HepG2 (cell line): ENCODE measurements around the gene LAMA5. TPM values are rescaled to one million over a fixed set of nuclear protein-coding genes. Genes with fewer than 3 reads are reported as not detected.
A peak's percentile ranks its signal among the peaks of the same experiment; 100 is the strongest.

ENCODE experiments used
- ATAC-seq: fragments of 200-7000 bp; cut with Tn5 transposase; 3 replicates; pipeline ENCODE4 v1.9.1; 2020; ENCODE audit warnings: mild to moderate bottlenecking, moderate library complexity
- BruUV-seq: library from RNA; stranded (reverse); fragments of 400-500 nt; replicated peaks from 2 replicates; lab custom pipeline; 2021; lab: Mats Ljungman, UMichigan
- CTCF ChIA-PET: fragments of 300-600 bp; formaldehyde crosslinking; extraction: SDS; loops from one replicate; lab custom pipeline; 2021; ENCODE audit warnings: low total read pairs, inconsistent platforms, low intra/inter-chr PET ratio; lab: Yijun Ruan, JAX
- POLR2A ChIA-PET: fragments of 350-600 bp; sonication (Branson Sonifier 250); formaldehyde crosslinking; loops from one replicate; lab custom pipeline; 2020; ENCODE audit warnings: antibody characterized with exemption, inconsistent platforms; lab: Yijun Ruan, JAX
- DNase-seq: peaks from one replicate; pipeline ENCODE4 v3.0.0-alpha.2; 2015; ENCODE audit warnings: low spot score
- FAIRE-seq: peaks from 3 replicates; lab custom pipeline; 2011; peaks lifted over from hg19 to GRCh38; lab: Jason Lieb, UNC
- H2AFZ ChIP-seq: one replicate; pipeline ENCODE4 v1.6.1; 2011; ENCODE audit warnings: low read length, inconsistent platforms
- H3K27ac ChIP-seq: fragments of 300-600 bp; 3 replicates; pipeline ENCODE4 v1.8.0; 2011; ENCODE audit warnings: mixed run types, mild to moderate bottlenecking, mixed read lengths, low read length, inconsistent platforms; ENCODE audit not compliant: insufficient read depth; ENCODE audit errors: extremely low read length
- H3K27me3 ChIP-seq, 2 experiments: fragments of 200-600 bp in 1 of 2; 2 replicates in 1 of 2; 3 replicates in 1 of 2; pipeline versions ENCODE4 v1.6.0 to v1.8.0; 2011; ENCODE audit warnings: low read length in 2 of 2, mild to moderate bottlenecking in 2 of 2, moderate library complexity in 2 of 2, inconsistent platforms in 1 of 2; ENCODE audit not compliant: insufficient read depth in 2 of 2, control insufficient read depth in 1 of 2
- H3K36me3 ChIP-seq, 2 experiments: fragments of 200-600 bp in 1 of 2; replicated peaks in 1 of 2; 2 replicates in 1 of 2; 3 replicates in 1 of 2; pipeline versions ENCODE4 v1.5.1 to v1.8.0; 2011; ENCODE audit warnings: low read length in 2 of 2, inconsistent platforms in 1 of 2; ENCODE audit not compliant: insufficient read depth in 2 of 2, control insufficient read depth in 1 of 2
- H3K4me1 ChIP-seq: 2 replicates; pipeline ENCODE4 v1.5.1; 2012; ENCODE audit warnings: low read length, inconsistent platforms; ENCODE audit not compliant: insufficient read depth
- H3K4me2 ChIP-seq: 2 replicates; pipeline ENCODE4 v1.6.0; 2011; ENCODE audit warnings: low read depth, low read length, inconsistent platforms
- H3K4me3 ChIP-seq, 3 experiments: fragments of 200-600 bp in 1 of 3; sonication (generic), shearing (Covaris generic) in 1 of 3; replicated peaks in 1 of 3; 2 replicates each; pipeline ENCODE4 v1.5.1; 2011 to 2016; ENCODE audit warnings: low read length in 3 of 3, inconsistent platforms in 2 of 3, low read depth in 2 of 3, mild to moderate bottlenecking in 2 of 3, control low read depth in 1 of 3, mixed read lengths in 1 of 3; ENCODE audit not compliant: insufficient read depth in 1 of 3
- H3K79me2 ChIP-seq: one replicate; pipeline ENCODE4 v1.6.1; 2011; ENCODE audit warnings: low read length, inconsistent platforms; ENCODE audit not compliant: insufficient read depth
- H3K9ac ChIP-seq: 2 replicates; pipeline ENCODE4 v1.6.0; 2011; ENCODE audit warnings: mild to moderate bottlenecking, low read depth, low read length, inconsistent platforms; ENCODE audit not compliant: insufficient read depth
- H3K9me3 ChIP-seq: 2 replicates; pipeline ENCODE4 v1.5.1; 2012; ENCODE audit warnings: mild to moderate bottlenecking, low read length
- H4K20me1 ChIP-seq: 2 replicates; pipeline ENCODE4 v1.6.0; 2011; ENCODE audit warnings: inconsistent platforms, mild to moderate bottlenecking, low read length, moderate library complexity; ENCODE audit not compliant: insufficient read depth
- DNMT3B ChIP-seq: conservative IDR thresholded peaks from 2 replicates; pipeline ENCODE4 v1.6.1; 2016; ENCODE audit warnings: missing biosample characterization, control low read depth
- HOXA7 ChIP-seq: sonication (generic); formaldehyde crosslinking; IDR thresholded peaks from 2 replicates; pipeline ENCODE4 v1.8.1; 2022; ENCODE audit warnings: mild to moderate bottlenecking, missing genetic modification reagents, moderate library complexity
- IKZF1 ChIP-seq: fragments of 450-650 bp; IDR thresholded peaks from 2 replicates; pipeline ENCODE4 v1.7.1; 2016
- MAFK ChIP-seq, 2 experiments: IDR thresholded peaks in 1 of 2; conservative IDR thresholded peaks in 1 of 2; 2 replicates each; pipeline ENCODE4 v1.6.1; 2011; ENCODE audit warnings: improper control_type of control experiment in 2 of 2, low read length in 2 of 2
- MTA1 ChIP-seq: sonication (generic); formaldehyde crosslinking; IDR thresholded peaks from 2 replicates; pipeline ENCODE4 v1.4.0; 2020; ENCODE audit warnings: missing genetic modification reagents, mild to moderate bottlenecking, borderline replicate concordance
- MYNN ChIP-seq: sonication (generic); formaldehyde crosslinking; IDR thresholded peaks from 2 replicates; pipeline ENCODE4 v1.4.0; 2020; ENCODE audit warnings: mild to moderate bottlenecking, low read depth, missing genetic modification reagents
- RBM39 ChIP-seq: fragments of 200-400 bp; formaldehyde crosslinking; IDR thresholded peaks from one replicate; pipeline ENCODE4 v1.6.1; 2018; ENCODE audit warnings: antibody characterized with exemption, mild to moderate bottlenecking, low read depth, low read length; ENCODE audit not compliant: poor library complexity, severe bottlenecking
- SETDB1 ChIP-seq: sonication (generic); formaldehyde crosslinking; IDR thresholded peaks from 2 replicates; pipeline ENCODE4 v1.5.1; 2020; ENCODE audit warnings: missing genetic modification reagents, mild to moderate bottlenecking, borderline replicate concordance
- STAG1 ChIP-seq: sonication (generic); formaldehyde crosslinking; IDR thresholded peaks from 2 replicates; pipeline ENCODE4 v1.4.0; 2020; ENCODE audit warnings: missing genetic modification reagents
- ZFP36L2 ChIP-seq: sonication (generic); formaldehyde crosslinking; IDR thresholded peaks from 2 replicates; pipeline ENCODE4 v1.4.0; 2020; ENCODE audit warnings: missing genetic modification reagents
- ZNF20 ChIP-seq: sonication (generic); formaldehyde crosslinking; IDR thresholded peaks from 2 replicates; pipeline ENCODE4 v1.4.0; 2020; ENCODE audit warnings: mild to moderate bottlenecking, moderate library complexity, missing genetic modification reagents
- ZNF224 ChIP-seq: sonication (generic); formaldehyde crosslinking; IDR thresholded peaks from 2 replicates; pipeline ENCODE4 v1.5.0; 2020; ENCODE audit warnings: mild to moderate bottlenecking, missing genetic modification reagents
- ZNF747 ChIP-seq: sonication (generic); formaldehyde crosslinking; IDR thresholded peaks from 2 replicates; pipeline ENCODE4 v1.8.1; 2023; ENCODE audit warnings: missing genetic modification reagents, mild to moderate bottlenecking, borderline replicate concordance
- WGBS: methylation state at CpG from one replicate; pipeline ENCODE4 v1.1.6; 2017; ENCODE audit warnings: low lambda C conversion rate; 5-methylcytosine and 5-hydroxymethylcytosine counted together
- in situ Hi-C: cut with HindIII; loops from 2 replicates; pipeline ENCODE4 v1.10.0; 2017; ENCODE audit warnings: low pct_unique_long_range_greater_than_20kb; ENCODE audit not compliant: extremely low pct_ligation_motif_present
- intact Hi-C: fragments of 100-400 bp; cut with micrococcal nuclease; formaldehyde crosslinking; loops from one replicate; pipeline ENCODE4 v1.10.0; 2022; ENCODE audit not compliant: unreplicated experiment
- polyA plus RNA-seq, 8 experiments: library from polyadenylated mRNA; depleted of rRNA in 3 of 8; stranded (reverse) in 7 of 8; unstranded in 1 of 8; fragments of >200 nt; fragmentation: Illumina TruSeq in 4 of 8; extraction: Trizol in 4 of 8; gene quantifications; 2 replicates each; pipeline versions ENCODE4 v1.2.1 to v1.2.3, GENCODE V29; 2011 to 2016; ENCODE audit warnings: low read depth in 4 of 8, missing spikeins in 1 of 8, mixed read lengths in 1 of 8; ENCODE audit not compliant: insufficient read depth in 1 of 8
- total RNA-seq, 5 experiments: library from RNA; depleted of rRNA; stranded (reverse); fragments of >200 nt; fragmentation: Illumina TruSeq; extraction: Trizol; gene quantifications; 2 replicates each; pipeline ENCODE4 v1.2.3, GENCODE V29; 2016; ENCODE audit warnings: low read depth in 1 of 5
- TF ChIP-seq, protein P1 (sequence below): IDR thresholded peaks from 2 replicates; pipeline ENCODE4 v1.6.1; 2012; ENCODE audit warnings: low read depth, low read length, improper control_type of control experiment
- TF ChIP-seq, protein P2 (sequence below): sonication (generic); formaldehyde crosslinking; IDR thresholded peaks from 2 replicates; pipeline ENCODE4 v1.4.0; 2020; ENCODE audit warnings: missing genetic modification reagents, borderline replicate concordance
- TF ChIP-seq, protein P3 (sequence below): sonication (generic); formaldehyde crosslinking; conservative IDR thresholded peaks from 2 replicates; pipeline ENCODE4 v1.4.0; 2020; ENCODE audit warnings: mild to moderate bottlenecking, missing genetic modification reagents, moderate library complexity

LAMA5 gene
- total and polyA plus RNA-seq, 2 of the 13 experiments (the other 11 are each of a cell fraction or from before 2014, with no cell fraction given) = 21.0 to 44.7 TPM

DNA sequence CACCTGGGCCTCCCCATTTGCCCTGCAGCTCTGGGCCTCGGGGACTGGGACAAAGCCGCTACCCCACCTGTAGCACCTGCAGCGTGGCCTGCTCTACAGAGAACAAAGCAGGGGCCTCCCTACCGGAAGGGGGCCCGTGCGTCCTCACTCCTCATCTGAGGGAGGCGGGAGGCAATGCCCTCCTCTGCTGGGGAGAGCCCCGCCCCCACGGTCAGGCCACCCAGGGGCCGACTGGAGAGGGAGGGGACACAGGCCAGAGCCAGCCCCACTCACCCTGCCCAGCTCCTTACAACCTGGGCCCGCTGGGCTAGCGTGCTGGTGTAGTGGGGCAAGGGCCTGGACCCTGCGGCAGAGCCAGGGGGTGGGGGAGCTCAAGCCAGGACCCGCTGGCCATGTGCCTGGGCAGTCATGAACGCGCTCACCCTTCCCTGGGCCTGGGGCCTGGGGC is 8.0 kb downstream of the LAMA5 start:
- Histone ChIP-seq H3K27ac (no peak overlapping the region), H4K20me1 (peaks cover 28% of the 10 kb centered on the region; the same call in 1 of the 2 replicates), H3K9me3 (no peaks in the 10 kb centered on the region), H2AFZ (no peak overlapping the region), H3K4me2 (no peak overlapping the region), H3K79me2 (peaks cover 23% of the 10 kb centered on the region), H3K9ac (no peak overlapping the region), H3K4me3 (no peak overlapping the region), H3K4me1 (peaks cover 62% of the 10 kb centered on the region), H3K36me3 (peaks cover 32 to 33% of the 10 kb centered on the region in 2 experiments), H3K27me3 (no peaks in the 10 kb centered on the region)
- DNase-seq (no peak), ATAC-seq (no peak), FAIRE-seq (no peak)
- POLR2A ChIA-PET = interaction anchor here (5.1 kb wide), 1 partner anchor 9 kb away, joined by 78 read pairs; the partner anchor contains the start of gene LAMA5
- 94% methylated on average over 16 of the region's 16 CpGs for WGBS
- no TSS peak for BruUV-seq
- in situ Hi-C loops (no loop called here), intact Hi-C loops (no loop called here)
- CTCF ChIA-PET = no interaction called here
- TF ChIP-seq HOXA7 = no peak
- TF ChIP-seq SETDB1 = no peak
- TF ChIP-seq RBM39 = peak; percentile 8
- TF ChIP-seq MAFK (conservative IDR thresholded peaks at IDR 0.05 in 1 of 2, IDR thresholded peaks at IDR 0.05 in 1 of 2; ENCODE audit: low read length in 2 of 2) = no peak
- TF ChIP-seq, protein P1, sequence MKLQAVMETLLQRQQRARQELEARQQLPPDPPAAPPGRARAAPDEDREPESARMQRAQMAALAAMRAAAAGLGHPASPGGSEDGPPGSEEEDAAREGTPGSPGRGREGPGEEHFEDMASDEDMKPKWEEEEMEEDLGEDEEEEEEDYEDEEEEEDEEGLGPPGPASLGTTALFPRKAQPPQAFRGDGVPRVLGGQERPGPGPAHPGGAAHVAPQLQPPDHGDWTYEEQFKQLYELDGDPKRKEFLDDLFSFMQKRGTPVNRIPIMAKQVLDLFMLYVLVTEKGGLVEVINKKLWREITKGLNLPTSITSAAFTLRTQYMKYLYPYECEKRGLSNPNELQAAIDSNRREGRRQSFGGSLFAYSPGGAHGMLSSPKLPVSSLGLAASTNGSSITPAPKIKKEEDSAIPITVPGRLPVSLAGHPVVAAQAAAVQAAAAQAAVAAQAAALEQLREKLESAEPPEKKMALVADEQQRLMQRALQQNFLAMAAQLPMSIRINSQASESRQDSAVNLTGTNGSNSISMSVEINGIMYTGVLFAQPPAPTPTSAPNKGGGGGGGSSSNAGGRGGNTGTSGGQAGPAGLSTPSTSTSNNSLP = no peak
- TF ChIP-seq DNMT3B (CRISPR knock-in tag) = no peak
- 0 out of 2 replicates have a peak, but pooled peaks have one; percentile 14 for TF ChIP-seq MTA1 (CRISPR knock-in tag)
- TF ChIP-seq, protein P2, sequence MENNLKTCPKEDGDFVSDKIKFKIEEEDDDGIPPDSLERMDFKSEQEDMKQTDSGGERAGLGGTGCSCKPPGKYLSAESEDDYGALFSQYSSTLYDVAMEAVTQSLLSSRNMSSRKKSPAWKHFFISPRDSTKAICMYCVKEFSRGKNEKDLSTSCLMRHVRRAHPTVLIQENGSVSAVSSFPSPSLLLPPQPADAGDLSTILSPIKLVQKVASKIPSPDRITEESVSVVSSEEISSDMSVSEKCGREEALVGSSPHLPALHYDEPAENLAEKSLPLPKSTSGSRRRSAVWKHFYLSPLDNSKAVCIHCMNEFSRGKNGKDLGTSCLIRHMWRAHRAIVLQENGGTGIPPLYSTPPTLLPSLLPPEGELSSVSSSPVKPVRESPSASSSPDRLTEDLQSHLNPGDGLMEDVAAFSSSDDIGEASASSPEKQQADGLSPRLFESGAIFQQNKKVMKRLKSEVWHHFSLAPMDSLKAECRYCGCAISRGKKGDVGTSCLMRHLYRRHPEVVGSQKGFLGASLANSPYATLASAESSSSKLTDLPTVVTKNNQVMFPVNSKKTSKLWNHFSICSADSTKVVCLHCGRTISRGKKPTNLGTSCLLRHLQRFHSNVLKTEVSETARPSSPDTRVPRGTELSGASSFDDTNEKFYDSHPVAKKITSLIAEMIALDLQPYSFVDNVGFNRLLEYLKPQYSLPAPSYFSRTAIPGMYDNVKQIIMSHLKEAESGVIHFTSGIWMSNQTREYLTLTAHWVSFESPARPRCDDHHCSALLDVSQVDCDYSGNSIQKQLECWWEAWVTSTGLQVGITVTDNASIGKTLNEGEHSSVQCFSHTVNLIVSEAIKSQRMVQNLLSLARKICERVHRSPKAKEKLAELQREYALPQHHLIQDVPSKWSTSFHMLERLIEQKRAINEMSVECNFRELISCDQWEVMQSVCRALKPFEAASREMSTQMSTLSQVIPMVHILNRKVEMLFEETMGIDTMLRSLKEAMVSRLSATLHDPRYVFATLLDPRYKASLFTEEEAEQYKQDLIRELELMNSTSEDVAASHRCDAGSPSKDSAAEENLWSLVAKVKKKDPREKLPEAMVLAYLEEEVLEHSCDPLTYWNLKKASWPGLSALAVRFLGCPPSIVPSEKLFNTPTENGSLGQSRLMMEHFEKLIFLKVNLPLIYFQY = no peak
- TF ChIP-seq, protein P3, sequence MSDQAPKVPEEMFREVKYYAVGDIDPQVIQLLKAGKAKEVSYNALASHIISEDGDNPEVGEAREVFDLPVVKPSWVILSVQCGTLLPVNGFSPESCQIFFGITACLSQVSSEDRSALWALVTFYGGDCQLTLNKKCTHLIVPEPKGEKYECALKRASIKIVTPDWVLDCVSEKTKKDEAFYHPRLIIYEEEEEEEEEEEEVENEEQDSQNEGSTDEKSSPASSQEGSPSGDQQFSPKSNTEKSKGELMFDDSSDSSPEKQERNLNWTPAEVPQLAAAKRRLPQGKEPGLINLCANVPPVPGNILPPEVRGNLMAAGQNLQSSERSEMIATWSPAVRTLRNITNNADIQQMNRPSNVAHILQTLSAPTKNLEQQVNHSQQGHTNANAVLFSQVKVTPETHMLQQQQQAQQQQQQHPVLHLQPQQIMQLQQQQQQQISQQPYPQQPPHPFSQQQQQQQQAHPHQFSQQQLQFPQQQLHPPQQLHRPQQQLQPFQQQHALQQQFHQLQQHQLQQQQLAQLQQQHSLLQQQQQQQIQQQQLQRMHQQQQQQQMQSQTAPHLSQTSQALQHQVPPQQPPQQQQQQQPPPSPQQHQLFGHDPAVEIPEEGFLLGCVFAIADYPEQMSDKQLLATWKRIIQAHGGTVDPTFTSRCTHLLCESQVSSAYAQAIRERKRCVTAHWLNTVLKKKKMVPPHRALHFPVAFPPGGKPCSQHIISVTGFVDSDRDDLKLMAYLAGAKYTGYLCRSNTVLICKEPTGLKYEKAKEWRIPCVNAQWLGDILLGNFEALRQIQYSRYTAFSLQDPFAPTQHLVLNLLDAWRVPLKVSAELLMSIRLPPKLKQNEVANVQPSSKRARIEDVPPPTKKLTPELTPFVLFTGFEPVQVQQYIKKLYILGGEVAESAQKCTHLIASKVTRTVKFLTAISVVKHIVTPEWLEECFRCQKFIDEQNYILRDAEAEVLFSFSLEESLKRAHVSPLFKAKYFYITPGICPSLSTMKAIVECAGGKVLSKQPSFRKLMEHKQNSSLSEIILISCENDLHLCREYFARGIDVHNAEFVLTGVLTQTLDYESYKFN (CRISPR knock-in tag) = no peak
- TF ChIP-seq ZNF224 (CRISPR knock-in tag) = no peak
- no peak for TF ChIP-seq ZFP36L2
- no peak for TF ChIP-seq ZNF747 (CRISPR knock-in tag)
- no peak for TF ChIP-seq IKZF1
- TF ChIP-seq ZNF20 (CRISPR knock-in tag) = no peak
- TF ChIP-seq STAG1 = no peak
- TF ChIP-seq MYNN (CRISPR knock-in tag) = no peak
